ENCODE data around the gene EYS.
"Not testable (repeated sequence)": the region's sequence is repeated elsewhere in the genome, so short reads cannot be mapped to it uniquely, and the experiment has no call there.

EYS gene

GRCh38 chr6:63862486-63863198 is 1844.4 kb downstream of the EYS start:
- DNase-seq (ENCODE audit: low read depth, low spot score): no peak
- H3K4me3 ChIP-seq (ENCODE audit: low read depth, low read length): no peak overlapping the region
- TF ChIP-seq CTCF (IDR thresholded peaks at IDR 0.05; ENCODE audit: low read depth, low read length): no peak
- in situ Hi-C loops (cut with HindIII; ENCODE audit: low sequenced_read_pairs): no loop called here

- no peak for TF ChIP-seq CTCF (IDR thresholded peaks at IDR 0.05; ENCODE audit: low read depth, low read length)
- H3K4me3 ChIP-seq (ENCODE audit: low read depth, low read length): no peak overlapping the region
- in situ Hi-C loops (cut with HindIII; ENCODE audit: low sequenced_read_pairs): no loop called here
- DNase-seq (ENCODE audit: low read depth, low spot score): no peak
These were observed 1847.5 kb downstream of the EYS start for GRCh38 chr6:63859528-63859927.

GRCh38 chr6:63858691-63859090 is 1848.3 kb downstream of the EYS start:
- no peak for DNase-seq (ENCODE audit: low read depth, low spot score)
- in situ Hi-C loops (cut with HindIII; ENCODE audit: low sequenced_read_pairs): no loop called here
- no peak for TF ChIP-seq CTCF (IDR thresholded peaks at IDR 0.05; ENCODE audit: low read depth, low read length)
- H3K4me3 ChIP-seq (ENCODE audit: low read depth, low read length): no peak overlapping the region

- DNase-seq (ENCODE audit: low read depth, low spot score): no peak
- no peak for TF ChIP-seq CTCF (IDR thresholded peaks at IDR 0.05; ENCODE audit: low read depth, low read length)
- in situ Hi-C loops (cut with HindIII; ENCODE audit: low sequenced_read_pairs): no loop called here
- H3K4me3 ChIP-seq (ENCODE audit: low read depth, low read length): no peak overlapping the region
These were observed 1850.8 kb downstream of the EYS start for GRCh38 chr6:63856271-63856670.

- DNase-seq (ENCODE audit: low read depth, low spot score): peak; percentile 60
- in situ Hi-C loops (cut with HindIII; ENCODE audit: low sequenced_read_pairs): no loop called here
- H3K4me3 ChIP-seq (ENCODE audit: low read depth, low read length): no peak overlapping the region
- no peak for TF ChIP-seq CTCF (IDR thresholded peaks at IDR 0.05; ENCODE audit: low read depth, low read length)
These were observed 1862.7 kb downstream of the EYS start for GRCh38 chr6:63844287-63844686.

- H3K4me3 ChIP-seq (ENCODE audit: low read depth, low read length): no peak overlapping the region
- in situ Hi-C loops (cut with HindIII; ENCODE audit: low sequenced_read_pairs): no loop called here
- TF ChIP-seq CTCF (IDR thresholded peaks at IDR 0.05; ENCODE audit: low read depth, low read length): no peak
- DNase-seq (ENCODE audit: low read depth, low spot score): no peak
These were observed 1867.5 kb downstream of the EYS start for GRCh38 chr6:63839485-63839884.

- DNase-seq (ENCODE audit: low read depth, low spot score); in situ Hi-C loops (cut with HindIII; ENCODE audit: low sequenced_read_pairs): not testable (repeated sequence)
These were observed 1878.3 kb downstream of the EYS start for GRCh38 chr6:63828678-63829077.

More at GRCh38 chr6:63828678-63829077, 1878.3 kb downstream of the EYS start:
- not testable (repeated sequence) for H3K4me3 ChIP-seq (ENCODE audit: low read depth, low read length)
